SK-N-SH treated with all-trans-retinoic acid at 6 μM for 48 hours (cell line): ENCODE data around the gene NYAP2.

Experiments
- ATAC-seq: fragments of 200-7000 bp; cut with Tn5 transposase; 3 replicates; pipeline ENCODE4 v1.9.1; 2020; ENCODE audit warnings: mild to moderate bottlenecking, moderate library complexity
- ARNTL ChIP-seq: fragments of 450-650 bp; formaldehyde crosslinking; IDR thresholded peaks from 2 replicates; pipeline ENCODE4 v1.5.0; 2020; ENCODE audit warnings: low read depth, mild to moderate bottlenecking, moderate library complexity, borderline replicate concordance
- BACH2 ChIP-seq: fragments of 250-450 bp; sonication (Bioruptor Pico); IDR thresholded peaks from 2 replicates; pipeline ENCODE4 v1.9.0; 2021; ENCODE audit warnings: mild to moderate bottlenecking, borderline replicate concordance
- CSDC2 ChIP-seq: fragments of 250-450 bp; sonication (Bioruptor Pico); IDR thresholded peaks from 2 replicates; pipeline ENCODE4 v1.5.0; 2020; ENCODE audit warnings: mild to moderate bottlenecking, moderate library complexity
- ESRRG ChIP-seq: fragments of 250-450 bp; sonication (Bioruptor Pico); IDR thresholded peaks from 2 replicates; pipeline ENCODE4 v1.6.1; 2021; ENCODE audit warnings: mild to moderate bottlenecking
- GLIS3 ChIP-seq: fragments of 250-450 bp; sonication (Bioruptor Pico); IDR thresholded peaks from 2 replicates; pipeline ENCODE4 v1.5.0; 2020; ENCODE audit warnings: mild to moderate bottlenecking, moderate library complexity
- ISL1 ChIP-seq: fragments of 250-450 bp; sonication (Bioruptor Pico); IDR thresholded peaks from 2 replicates; pipeline ENCODE4 v2.1.2; 2022; ENCODE audit warnings: mild to moderate bottlenecking, moderate library complexity
- OSR1 ChIP-seq: fragments of 250-450 bp; sonication (Bioruptor Pico); IDR thresholded peaks from 2 replicates; pipeline ENCODE4 v1.8.0; 2022; ENCODE audit warnings: moderate library complexity, mild to moderate bottlenecking, inconsistent platforms
- PPARA ChIP-seq: fragments of 250-450 bp; sonication (Bioruptor Pico); IDR thresholded peaks from 2 replicates; pipeline ENCODE4 v1.5.0; 2020; ENCODE audit warnings: mild to moderate bottlenecking, borderline replicate concordance
- RARB ChIP-seq: fragments of 250-450 bp; sonication (Bioruptor Pico); IDR thresholded peaks from 2 replicates; pipeline ENCODE4 v1.8.0; 2021; ENCODE audit warnings: mild to moderate bottlenecking, moderate library complexity
- SNAI2 ChIP-seq: fragments of 250-450 bp; sonication (Bioruptor Pico); IDR thresholded peaks from 2 replicates; pipeline ENCODE4 v1.5.0; 2020; ENCODE audit warnings: mild to moderate bottlenecking, moderate library complexity
- ZC3H10 ChIP-seq: fragments of 250-450 bp; sonication (Bioruptor Pico); IDR thresholded peaks from 2 replicates; pipeline ENCODE4 v1.5.1; 2021; ENCODE audit warnings: mild to moderate bottlenecking, moderate library complexity
- ZFP3 ChIP-seq: fragments of 250-450 bp; sonication (Bioruptor Pico); IDR thresholded peaks from 2 replicates; pipeline ENCODE4 v1.5.0; 2020; ENCODE audit warnings: mild to moderate bottlenecking, moderate library complexity
- ZFP30 ChIP-seq: fragments of 450-650 bp; formaldehyde crosslinking; IDR thresholded peaks from 2 replicates; pipeline ENCODE4 v1.5.0; 2022; ENCODE audit warnings: mild to moderate bottlenecking, moderate library complexity
- ZNF565 ChIP-seq: fragments of 450-650 bp; formaldehyde crosslinking; conservative IDR thresholded peaks from 2 replicates; pipeline ENCODE4 v1.5.0; 2020; ENCODE audit warnings: low read depth, mild to moderate bottlenecking, moderate library complexity
- ZNF70 ChIP-seq: fragments of 450-650 bp; formaldehyde crosslinking; IDR thresholded peaks from 2 replicates; pipeline ENCODE4 v1.5.0; 2020; ENCODE audit warnings: mild to moderate bottlenecking, moderate library complexity
- ZNF8 ChIP-seq: fragments of 450-650 bp; formaldehyde crosslinking; IDR thresholded peaks from 2 replicates; pipeline ENCODE4 v1.5.0; 2020; ENCODE audit warnings: mild to moderate bottlenecking, moderate library complexity
- TF ChIP-seq, protein P1 (sequence below): fragments of 250-450 bp; sonication (Bioruptor Pico); IDR thresholded peaks from 2 replicates; pipeline ENCODE4 v1.8.0; 2021; ENCODE audit warnings: low read depth, mild to moderate bottlenecking, moderate library complexity, borderline replicate concordance
- TF ChIP-seq, protein P2 (sequence below): fragments of 250-450 bp; sonication (Bioruptor Pico); IDR thresholded peaks from 2 replicates; pipeline ENCODE4 v1.5.1; 2020; ENCODE audit warnings: low read depth, mild to moderate bottlenecking, moderate library complexity
- TF ChIP-seq, protein P3 (sequence below): fragments of 250-450 bp; sonication (Bioruptor Pico); IDR thresholded peaks from 2 replicates; pipeline ENCODE4 v1.8.0; 2020; ENCODE audit warnings: mild to moderate bottlenecking, moderate library complexity, borderline replicate concordance
- TF ChIP-seq, protein P4 (sequence below): fragments of 250-450 bp; sonication (Bioruptor Pico); IDR thresholded peaks from 2 replicates; pipeline ENCODE4 v1.5.1; 2021; ENCODE audit warnings: mild to moderate bottlenecking, moderate library complexity
- TF ChIP-seq, protein P5 (sequence below): fragments of 250-450 bp; sonication (Bioruptor Pico); IDR thresholded peaks from 2 replicates; pipeline ENCODE4 v1.5.0; 2020; ENCODE audit warnings: mild to moderate bottlenecking, moderate library complexity

The NYAP2 gene

DNA sequence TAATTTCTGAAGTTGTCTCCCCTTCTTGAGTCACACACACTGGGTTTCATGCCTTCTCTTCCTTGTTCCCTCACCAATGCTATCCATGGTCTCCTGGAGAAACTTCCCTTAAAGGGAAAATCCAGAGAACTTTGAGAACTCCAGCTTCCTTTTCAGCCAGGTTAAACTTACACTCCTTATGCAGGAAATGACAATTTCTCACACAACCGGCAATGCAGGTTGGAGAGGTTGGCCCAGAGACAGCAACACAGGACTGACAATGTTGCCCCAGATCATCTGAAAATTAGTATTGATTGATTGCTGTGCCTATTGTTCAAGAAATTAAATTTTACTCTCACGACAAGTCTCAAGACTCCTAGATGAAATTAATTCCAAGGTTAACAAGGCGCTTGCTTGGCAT, 292.2 kb downstream of the NYAP2 start:
- ATAC-seq = no peak
- TF ChIP-seq, protein P1, sequence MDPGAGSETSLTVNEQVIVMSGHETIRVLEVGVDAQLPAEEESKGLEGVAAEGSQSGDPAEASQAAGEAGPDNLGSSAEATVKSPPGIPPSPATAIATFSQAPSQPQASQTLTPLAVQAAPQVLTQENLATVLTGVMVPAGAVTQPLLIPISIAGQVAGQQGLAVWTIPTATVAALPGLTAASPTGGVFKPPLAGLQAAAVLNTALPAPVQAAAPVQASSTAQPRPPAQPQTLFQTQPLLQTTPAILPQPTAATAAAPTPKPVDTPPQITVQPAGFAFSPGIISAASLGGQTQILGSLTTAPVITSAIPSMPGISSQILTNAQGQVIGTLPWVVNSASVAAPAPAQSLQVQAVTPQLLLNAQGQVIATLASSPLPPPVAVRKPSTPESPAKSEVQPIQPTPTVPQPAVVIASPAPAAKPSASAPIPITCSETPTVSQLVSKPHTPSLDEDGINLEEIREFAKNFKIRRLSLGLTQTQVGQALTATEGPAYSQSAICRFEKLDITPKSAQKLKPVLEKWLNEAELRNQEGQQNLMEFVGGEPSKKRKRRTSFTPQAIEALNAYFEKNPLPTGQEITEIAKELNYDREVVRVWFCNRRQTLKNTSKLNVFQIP (CRISPR knock-in tag) = no peak
- no peak for TF ChIP-seq CSDC2 (CRISPR knock-in tag)
- no peak for TF ChIP-seq BACH2 (CRISPR knock-in tag)
- no peak for TF ChIP-seq ZNF70 (CRISPR knock-in tag)
- no peak for TF ChIP-seq ZFP3 (CRISPR knock-in tag)
- TF ChIP-seq ARNTL = no peak
- no peak for TF ChIP-seq ZFP30
- TF ChIP-seq SNAI2 (CRISPR knock-in tag) = no peak
- TF ChIP-seq ISL1 (CRISPR knock-in tag) = no peak
- TF ChIP-seq, protein P2, sequence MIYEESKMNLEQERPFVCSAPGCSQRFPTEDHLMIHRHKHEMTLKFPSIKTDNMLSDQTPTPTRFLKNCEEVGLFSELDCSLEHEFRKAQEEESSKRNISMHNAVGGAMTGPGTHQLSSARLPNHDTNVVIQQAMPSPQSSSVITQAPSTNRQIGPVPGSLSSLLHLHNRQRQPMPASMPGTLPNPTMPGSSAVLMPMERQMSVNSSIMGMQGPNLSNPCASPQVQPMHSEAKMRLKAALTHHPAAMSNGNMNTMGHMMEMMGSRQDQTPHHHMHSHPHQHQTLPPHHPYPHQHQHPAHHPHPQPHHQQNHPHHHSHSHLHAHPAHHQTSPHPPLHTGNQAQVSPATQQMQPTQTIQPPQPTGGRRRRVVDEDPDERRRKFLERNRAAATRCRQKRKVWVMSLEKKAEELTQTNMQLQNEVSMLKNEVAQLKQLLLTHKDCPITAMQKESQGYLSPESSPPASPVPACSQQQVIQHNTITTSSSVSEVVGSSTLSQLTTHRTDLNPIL (CRISPR knock-in tag) = no peak
- TF ChIP-seq ZNF8 = no peak
- no peak for TF ChIP-seq ZNF565 (CRISPR knock-in tag)
- TF ChIP-seq, all 23 proteins: peak for 0

DNA sequence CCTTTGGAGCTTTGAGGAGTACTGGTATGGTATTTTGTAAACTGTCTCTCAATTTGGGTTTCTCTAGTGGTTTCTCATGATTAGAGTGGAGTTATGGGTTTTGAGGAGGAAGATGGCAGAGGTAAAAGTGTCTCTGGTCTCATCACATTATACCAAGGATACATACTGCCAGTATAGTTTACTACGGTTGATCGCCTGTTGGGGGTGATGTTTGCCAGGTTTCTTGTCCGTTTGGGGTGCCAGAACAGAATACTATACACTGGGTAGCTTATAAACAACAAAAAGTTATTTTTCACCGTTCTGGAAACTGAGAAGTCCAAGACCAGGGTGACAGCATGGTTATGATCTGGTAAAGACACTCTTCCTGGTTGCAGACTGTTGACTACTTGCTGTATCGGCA, 293.7 kb downstream of the NYAP2 start:
- ATAC-seq = no peak
- TF ChIP-seq CSDC2 (CRISPR knock-in tag) = no peak
- no peak for TF ChIP-seq SNAI2 (CRISPR knock-in tag)
- TF ChIP-seq ZNF70 (CRISPR knock-in tag) = no peak
- no peak for TF ChIP-seq ZNF8
- TF ChIP-seq ZNF565 (CRISPR knock-in tag) = no peak
- TF ChIP-seq, protein P3, sequence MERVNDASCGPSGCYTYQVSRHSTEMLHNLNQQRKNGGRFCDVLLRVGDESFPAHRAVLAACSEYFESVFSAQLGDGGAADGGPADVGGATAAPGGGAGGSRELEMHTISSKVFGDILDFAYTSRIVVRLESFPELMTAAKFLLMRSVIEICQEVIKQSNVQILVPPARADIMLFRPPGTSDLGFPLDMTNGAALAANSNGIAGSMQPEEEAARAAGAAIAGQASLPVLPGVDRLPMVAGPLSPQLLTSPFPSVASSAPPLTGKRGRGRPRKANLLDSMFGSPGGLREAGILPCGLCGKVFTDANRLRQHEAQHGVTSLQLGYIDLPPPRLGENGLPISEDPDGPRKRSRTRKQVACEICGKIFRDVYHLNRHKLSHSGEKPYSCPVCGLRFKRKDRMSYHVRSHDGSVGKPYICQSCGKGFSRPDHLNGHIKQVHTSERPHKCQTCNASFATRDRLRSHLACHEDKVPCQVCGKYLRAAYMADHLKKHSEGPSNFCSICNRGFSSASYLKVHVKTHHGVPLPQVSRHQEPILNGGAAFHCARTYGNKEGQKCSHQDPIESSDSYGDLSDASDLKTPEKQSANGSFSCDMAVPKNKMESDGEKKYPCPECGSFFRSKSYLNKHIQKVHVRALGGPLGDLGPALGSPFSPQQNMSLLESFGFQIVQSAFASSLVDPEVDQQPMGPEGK (CRISPR knock-in tag) = no peak
- no peak for TF ChIP-seq PPARA (CRISPR knock-in tag)
- TF ChIP-seq, protein P4, sequence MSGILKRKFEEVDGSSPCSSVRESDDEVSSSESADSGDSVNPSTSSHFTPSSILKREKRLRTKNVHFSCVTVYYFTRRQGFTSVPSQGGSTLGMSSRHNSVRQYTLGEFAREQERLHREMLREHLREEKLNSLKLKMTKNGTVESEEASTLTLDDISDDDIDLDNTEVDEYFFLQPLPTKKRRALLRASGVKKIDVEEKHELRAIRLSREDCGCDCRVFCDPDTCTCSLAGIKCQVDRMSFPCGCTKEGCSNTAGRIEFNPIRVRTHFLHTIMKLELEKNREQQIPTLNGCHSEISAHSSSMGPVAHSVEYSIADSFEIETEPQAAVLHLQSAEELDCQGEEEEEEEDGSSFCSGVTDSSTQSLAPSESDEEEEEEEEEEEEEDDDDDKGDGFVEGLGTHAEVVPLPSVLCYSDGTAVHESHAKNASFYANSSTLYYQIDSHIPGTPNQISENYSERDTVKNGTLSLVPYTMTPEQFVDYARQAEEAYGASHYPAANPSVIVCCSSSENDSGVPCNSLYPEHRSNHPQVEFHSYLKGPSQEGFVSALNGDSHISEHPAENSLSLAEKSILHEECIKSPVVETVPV (CRISPR knock-in tag) = no peak
- no peak for TF ChIP-seq OSR1 (CRISPR knock-in tag)
- TF ChIP-seq BACH2 (CRISPR knock-in tag) = no peak
- no peak for TF ChIP-seq RARB (CRISPR knock-in tag)
- TF ChIP-seq, protein P5, sequence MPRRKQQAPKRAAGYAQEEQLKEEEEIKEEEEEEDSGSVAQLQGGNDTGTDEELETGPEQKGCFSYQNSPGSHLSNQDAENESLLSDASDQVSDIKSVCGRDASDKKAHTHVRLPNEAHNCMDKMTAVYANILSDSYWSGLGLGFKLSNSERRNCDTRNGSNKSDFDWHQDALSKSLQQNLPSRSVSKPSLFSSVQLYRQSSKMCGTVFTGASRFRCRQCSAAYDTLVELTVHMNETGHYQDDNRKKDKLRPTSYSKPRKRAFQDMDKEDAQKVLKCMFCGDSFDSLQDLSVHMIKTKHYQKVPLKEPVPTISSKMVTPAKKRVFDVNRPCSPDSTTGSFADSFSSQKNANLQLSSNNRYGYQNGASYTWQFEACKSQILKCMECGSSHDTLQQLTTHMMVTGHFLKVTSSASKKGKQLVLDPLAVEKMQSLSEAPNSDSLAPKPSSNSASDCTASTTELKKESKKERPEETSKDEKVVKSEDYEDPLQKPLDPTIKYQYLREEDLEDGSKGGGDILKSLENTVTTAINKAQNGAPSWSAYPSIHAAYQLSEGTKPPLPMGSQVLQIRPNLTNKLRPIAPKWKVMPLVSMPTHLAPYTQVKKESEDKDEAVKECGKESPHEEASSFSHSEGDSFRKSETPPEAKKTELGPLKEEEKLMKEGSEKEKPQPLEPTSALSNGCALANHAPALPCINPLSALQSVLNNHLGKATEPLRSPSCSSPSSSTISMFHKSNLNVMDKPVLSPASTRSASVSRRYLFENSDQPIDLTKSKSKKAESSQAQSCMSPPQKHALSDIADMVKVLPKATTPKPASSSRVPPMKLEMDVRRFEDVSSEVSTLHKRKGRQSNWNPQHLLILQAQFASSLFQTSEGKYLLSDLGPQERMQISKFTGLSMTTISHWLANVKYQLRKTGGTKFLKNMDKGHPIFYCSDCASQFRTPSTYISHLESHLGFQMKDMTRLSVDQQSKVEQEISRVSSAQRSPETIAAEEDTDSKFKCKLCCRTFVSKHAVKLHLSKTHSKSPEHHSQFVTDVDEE (CRISPR knock-in tag) = no peak
- no peak for TF ChIP-seq ESRRG (CRISPR knock-in tag)
- no peak for TF ChIP-seq GLIS3 (CRISPR knock-in tag)
- TF ChIP-seq ZC3H10 (CRISPR knock-in tag) = no peak
- TF ChIP-seq ISL1 (CRISPR knock-in tag) = no peak
- TF ChIP-seq, protein P1 (CRISPR knock-in tag) = no peak
- TF ChIP-seq, all 23 proteins: peak for 0
